Cardiac fibroblast (primary cell): ENCODE results near the gene ARPC1A.

Experiments used
- DNase-seq, 2 donors: peaks; one replicate each; pipeline versions ENCODE4 v3.0.0 to v3.0.0-alpha.2; 2010; ENCODE audit warnings: low read depth in 2 of 2
- H3K4me3 ChIP-seq, 2 donors: replicated peaks in 1 of 2; 1 replicate in 1 of 2; 2 replicates in 1 of 2; pipeline ENCODE4 v1.5.1; 2011; ENCODE audit warnings: low read depth in 2 of 2, low read length in 2 of 2, mild to moderate bottlenecking in 2 of 2, moderate library complexity in 1 of 2
- TF ChIP-seq, protein P1 (sequence below): IDR thresholded peaks from one replicate; pipeline ENCODE4 v1.5.1; 2011; ENCODE audit warnings: low read depth, mild to moderate bottlenecking, low read length, inconsistent platforms

The ARPC1A gene

DNA sequence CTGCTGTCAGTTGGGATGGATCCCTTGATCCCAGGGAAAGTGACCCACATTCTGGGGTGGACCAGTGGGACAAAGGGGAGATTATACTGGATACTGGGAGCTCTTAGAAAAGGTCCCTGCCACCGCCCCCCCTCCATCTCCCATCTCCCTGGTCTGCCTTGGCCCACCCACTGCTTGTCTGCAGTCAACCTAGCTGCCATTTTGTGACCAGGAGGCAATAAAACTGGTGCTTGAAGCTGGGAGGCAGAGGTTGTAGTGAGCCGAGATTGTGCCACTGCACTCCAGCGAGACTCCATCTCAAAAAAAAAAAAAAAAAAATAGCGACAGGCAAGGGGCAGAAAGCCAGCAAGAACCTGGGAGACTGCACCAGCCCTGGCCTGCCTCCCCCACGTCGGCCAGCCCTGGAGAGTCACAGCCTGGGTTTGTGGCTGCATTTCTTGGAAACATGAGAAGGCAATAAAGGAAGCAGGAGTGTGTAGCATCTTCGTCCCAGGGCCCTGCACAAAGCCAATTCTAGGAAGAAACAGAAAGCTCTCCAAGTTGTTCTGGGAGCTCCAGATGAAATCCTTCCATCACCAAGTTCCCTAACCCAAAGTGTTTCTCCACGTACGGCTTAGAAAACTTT, 44.2 kb downstream of the ARPC1A start:
- TF ChIP-seq, protein P1, sequence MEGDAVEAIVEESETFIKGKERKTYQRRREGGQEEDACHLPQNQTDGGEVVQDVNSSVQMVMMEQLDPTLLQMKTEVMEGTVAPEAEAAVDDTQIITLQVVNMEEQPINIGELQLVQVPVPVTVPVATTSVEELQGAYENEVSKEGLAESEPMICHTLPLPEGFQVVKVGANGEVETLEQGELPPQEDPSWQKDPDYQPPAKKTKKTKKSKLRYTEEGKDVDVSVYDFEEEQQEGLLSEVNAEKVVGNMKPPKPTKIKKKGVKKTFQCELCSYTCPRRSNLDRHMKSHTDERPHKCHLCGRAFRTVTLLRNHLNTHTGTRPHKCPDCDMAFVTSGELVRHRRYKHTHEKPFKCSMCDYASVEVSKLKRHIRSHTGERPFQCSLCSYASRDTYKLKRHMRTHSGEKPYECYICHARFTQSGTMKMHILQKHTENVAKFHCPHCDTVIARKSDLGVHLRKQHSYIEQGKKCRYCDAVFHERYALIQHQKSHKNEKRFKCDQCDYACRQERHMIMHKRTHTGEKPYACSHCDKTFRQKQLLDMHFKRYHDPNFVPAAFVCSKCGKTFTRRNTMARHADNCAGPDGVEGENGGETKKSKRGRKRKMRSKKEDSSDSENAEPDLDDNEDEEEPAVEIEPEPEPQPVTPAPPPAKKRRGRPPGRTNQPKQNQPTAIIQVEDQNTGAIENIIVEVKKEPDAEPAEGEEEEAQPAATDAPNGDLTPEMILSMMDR = no peak
- DNase-seq = peak in 1 of 2 donors; percentile 57
- no peak overlapping the region for H3K4me3 ChIP-seq

DNA sequence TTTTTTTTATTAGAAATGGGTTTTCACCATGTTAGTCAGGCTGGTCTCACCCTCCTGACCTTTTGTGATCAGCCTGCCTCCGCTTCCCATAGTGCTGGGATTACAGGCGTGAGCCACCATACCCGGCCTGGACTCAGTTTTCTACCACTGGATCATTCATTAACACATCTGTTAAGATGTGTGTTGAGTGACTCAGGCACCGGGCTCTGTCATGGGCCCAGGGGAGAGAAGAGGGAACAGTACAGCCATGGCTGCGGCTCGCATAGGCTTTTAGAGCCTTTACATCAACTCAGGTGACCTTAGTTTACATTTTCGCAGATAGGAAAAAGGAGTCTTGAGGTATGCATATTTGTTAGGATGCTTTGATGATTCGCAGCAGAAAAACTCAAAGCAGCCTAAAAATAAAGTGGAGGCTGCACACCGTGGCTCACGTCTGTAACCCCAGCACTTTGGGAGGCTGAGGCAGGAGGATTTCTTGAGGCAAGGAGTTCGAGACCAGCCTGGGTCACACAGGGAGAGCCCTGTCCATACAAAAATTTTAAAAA, 45.8 kb downstream of the ARPC1A start:
- TF ChIP-seq, protein P1 = no peak
- H3K4me3 ChIP-seq = no peak overlapping the region
- DNase-seq = no peak

DNA sequence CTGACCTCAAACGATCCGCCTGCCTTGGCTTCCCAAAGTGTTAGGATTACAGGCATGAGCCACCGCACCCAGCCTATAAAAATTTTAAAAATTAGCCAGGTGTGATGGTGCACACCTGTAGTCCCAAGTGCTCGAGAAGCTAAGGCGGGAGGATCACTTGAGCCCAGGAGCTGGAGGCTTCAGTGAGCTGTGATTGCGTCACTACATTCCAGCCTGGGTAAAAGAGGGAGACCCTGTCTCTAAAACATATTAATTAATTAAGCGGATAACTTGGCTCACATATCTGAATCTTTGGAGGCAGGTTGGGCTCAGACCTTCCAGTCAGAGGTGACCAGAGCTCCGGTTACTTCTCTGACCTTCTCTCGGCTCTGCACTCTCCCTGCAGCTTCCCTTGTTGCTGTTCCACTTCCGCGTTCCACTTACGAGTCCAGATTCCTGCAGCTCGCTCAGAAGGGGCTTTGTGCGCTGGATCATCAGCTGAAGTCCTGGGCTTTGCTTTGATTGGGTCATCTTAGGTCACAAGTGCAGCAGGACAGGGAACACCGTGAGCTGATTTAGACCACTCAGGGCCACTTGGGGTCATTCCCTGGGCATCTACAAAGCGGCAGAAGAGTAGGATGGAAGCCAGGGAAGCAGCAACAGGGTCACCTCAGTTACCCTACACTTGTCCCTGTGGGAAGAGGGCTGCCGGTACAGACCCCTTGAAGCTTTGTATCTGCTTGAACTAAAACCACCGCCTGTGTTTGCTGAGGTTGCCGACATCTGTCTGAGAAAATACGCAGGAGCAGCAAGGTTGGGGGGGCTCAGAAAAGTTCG, 46.8 kb downstream of the ARPC1A start:
- DNase-seq = peak in 1 of 2 donors; percentile 58
- H3K4me3 ChIP-seq = no peak overlapping the region

GRCh38 chr7:99373091-99374066, 47.7 kb downstream of the ARPC1A start:
- TF ChIP-seq, protein P1 = no peak
- peak overlapping the region in 1 of 2 donors; percentile 81 for H3K4me3 ChIP-seq
- DNase-seq = no peak

More for the DNA sequence above, 46.8 kb downstream of the ARPC1A start:
- TF ChIP-seq, protein P1 = no peak

GRCh38 chr7:99374111-99375064, 48.7 kb downstream of the ARPC1A start, which contains the start of gene ARPC1B:
TSS of gene ARPC1B (plus strand) at chr7:99374730. CDS start at chr7:99385715, 10,985 bp downstream.
- peak; percentile 71 to 85 for DNase-seq
- TF ChIP-seq, protein P1 = no peak
- H3K4me3 ChIP-seq = peak within 1 kb of the TSS; percentile 81 to 85
